Stimulated activated naive CD8-positive, alpha-beta T cell treated with anti-CD3 and anti-CD28 coated beads, Interleukin-15, Interleukin-2, amounts not matched to agents 100 U/mL and 50 U/mL, for 24 hours (primary cell): ENCODE measurements around the gene C15orf62.

Source experiments
- ATAC-seq: fragments of 150-1000 bp; cut with Tn5 transposase; one replicate; pipeline ENCODE4 v1.10.0; 2021
- DNase-seq: peaks from one replicate; pipeline ENCODE4 v3.0.0; 2021

C15orf62 gene

DNA sequence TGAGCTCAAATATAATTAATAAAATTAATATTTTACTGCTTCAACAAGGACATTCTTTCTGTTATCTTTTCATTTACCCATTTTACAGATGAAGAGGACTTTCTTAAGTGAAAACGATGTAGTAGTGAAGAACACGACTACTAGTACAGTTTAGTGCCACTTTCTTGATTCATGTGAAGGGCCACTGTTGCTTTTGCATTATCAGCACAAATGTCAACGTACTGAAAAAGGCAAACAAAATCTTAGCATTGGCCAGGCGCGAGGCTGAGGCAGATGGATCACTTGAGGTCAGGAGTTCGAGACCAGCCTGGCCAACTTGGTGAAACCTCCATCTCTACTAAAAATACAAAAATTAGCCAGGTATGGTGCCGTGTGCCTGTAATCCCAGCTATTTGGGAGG is 49.3 kb downstream of the C15orf62 start:
- ATAC-seq (no peak), DNase-seq (no peak)

DNA sequence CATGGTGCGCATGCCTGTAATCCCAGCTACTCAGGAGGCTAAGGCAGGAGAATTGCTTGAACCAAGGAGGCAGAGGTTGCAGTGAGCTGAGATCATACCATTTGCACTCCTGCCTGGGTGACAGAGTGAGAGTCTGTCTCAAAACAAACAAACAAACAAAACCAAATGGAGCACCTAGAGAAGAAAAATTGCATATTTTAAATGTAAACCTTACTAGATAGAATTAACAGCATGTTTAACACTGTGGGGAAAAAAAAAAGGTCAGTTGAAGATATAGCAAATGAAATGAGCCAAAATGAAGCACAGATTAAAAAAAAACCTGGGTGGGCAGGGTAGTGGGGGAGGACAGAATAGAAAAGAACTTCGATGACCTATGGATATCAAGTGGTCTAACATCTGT is 51.4 kb downstream of the C15orf62 start:
- ATAC-seq (no peak), DNase-seq (no peak)
